HFF-Myc (cell line): ENCODE data around the gene FGF18.

Experiments used
- DNase-seq: peaks from one replicate; pipeline ENCODE4 v3.0.0-alpha.2; 2011; ENCODE audit warnings: low read depth; ENCODE audit errors: extremely low read depth
- H3K4me3 ChIP-seq: replicated peaks from 2 replicates; pipeline ENCODE4 v1.5.1; 2011; ENCODE audit warnings: low read depth, mild to moderate bottlenecking, control low read depth, low read length
- CTCF ChIP-seq: IDR thresholded peaks from 2 replicates; pipeline ENCODE4 v1.5.1; 2012; ENCODE audit warnings: mild to moderate bottlenecking, low read depth, low read length, control low read depth; ENCODE audit errors: missing control alignments

FGF18 gene

GRCh38 chr5:171485668-171486067 is 66.2 kb downstream of the FGF18 start:
- DNase-seq: no peak
- no peak for TF ChIP-seq CTCF
- no peak overlapping the region for H3K4me3 ChIP-seq

- no peak for TF ChIP-seq CTCF
- no peak overlapping the region for H3K4me3 ChIP-seq
- DNase-seq: no peak
Observed at GRCh38 chr5:171486613-171487012, 67.2 kb downstream of the FGF18 start.

DNA sequence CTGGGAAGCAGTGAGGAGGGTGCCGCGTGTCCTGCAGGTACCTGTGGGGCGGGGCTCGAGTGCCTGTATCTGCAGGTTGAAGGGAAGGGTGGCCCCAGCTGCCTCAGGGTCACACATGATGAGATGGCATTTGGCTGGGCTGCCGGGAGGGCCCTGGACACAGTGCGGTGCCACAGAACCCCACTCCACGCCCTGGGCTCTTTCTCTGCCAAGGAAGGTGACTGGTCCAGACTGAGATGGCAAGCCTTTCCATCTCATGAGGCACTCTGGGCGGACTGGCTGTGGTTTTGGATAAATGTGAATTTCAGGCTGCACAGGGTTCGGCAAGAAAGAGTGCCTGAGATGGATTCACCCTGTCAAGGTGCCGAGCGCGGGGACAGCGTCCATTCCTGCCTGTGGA is 69.4 kb downstream of the FGF18 start:
- TF ChIP-seq CTCF: no peak
- H3K4me3 ChIP-seq: no peak overlapping the region
- DNase-seq: no peak

- DNase-seq: no peak
- no peak overlapping the region for H3K4me3 ChIP-seq
- TF ChIP-seq CTCF: no peak
Observed at GRCh38 chr5:171492781-171493180, 73.3 kb downstream of the FGF18 start.

DNA sequence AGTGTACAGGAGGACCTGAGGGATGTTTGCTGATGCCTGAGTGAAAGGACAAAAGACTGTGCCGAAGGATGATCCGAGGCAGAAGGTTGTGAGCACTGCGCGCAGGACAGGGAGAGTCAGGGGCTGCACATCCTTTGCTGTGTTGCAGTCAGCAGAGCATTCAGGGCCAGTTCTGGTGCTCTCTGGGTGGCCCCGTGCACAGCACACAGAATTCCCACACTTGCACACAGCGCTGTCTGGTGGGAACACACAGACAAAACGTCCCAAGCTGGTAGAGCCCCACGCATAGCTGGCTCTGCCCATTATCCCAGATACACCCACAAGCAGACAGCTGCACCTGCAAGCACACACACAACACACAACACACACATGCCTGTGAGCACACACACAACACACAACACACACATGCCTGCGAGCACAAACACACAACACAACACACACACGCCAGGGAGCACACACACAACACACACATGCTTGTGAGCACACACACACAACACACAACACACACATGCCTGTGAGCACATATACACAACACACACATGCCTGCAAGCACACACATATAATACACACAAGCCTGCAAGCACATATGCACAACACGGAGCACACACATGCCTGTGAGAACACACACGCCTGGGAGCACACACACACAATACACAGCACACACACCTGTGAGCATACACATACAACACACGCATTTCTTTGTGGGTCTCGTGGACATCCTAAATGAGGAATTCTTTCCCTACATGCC is 74.4 kb downstream of the FGF18 start:
- DNase-seq: no peak
- TF ChIP-seq CTCF: no peak
- H3K4me3 ChIP-seq: no peak overlapping the region; the same call in 1 of the 2 replicates

DNA sequence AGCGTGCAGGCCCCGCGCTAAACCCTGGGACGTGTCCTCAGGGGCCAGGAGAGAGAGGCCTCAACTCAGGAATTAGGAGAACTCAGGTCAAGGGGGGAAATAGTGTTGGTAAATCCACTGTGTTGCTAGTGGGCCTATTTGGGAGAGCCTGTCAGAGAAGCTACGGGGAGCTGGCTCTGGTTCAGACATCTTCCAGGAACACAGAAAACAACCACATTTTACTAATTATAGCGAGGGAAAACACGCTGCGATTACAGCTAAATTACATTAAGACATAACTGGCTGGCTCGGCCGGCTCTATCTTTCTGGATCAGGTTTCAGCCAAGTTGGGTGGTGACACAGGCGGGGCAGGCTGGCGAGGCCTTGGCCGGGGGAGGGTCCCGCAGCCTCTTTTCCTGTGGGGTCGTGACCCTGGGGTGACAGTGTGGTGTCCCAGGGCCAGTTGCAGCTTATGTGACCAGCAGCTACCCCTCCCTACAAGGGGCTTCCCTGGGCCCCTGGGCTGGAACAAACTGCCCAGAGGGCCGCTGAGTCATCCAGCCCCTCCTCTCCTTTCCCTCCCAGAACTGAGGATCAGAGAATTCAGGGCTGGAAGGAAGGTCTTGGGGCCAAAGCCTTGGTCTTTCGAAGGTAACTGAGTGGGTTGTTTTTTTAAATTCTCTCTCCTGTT is 75.1 kb downstream of the FGF18 start:
- no peak for TF ChIP-seq CTCF
- H3K4me3 ChIP-seq: no peak overlapping the region; the same call in 1 of the 2 replicates
- peak; percentile 56 for DNase-seq
